ENCODE data around the gene SPAG16. TPM values are rescaled to one million over a fixed set of nuclear protein-coding genes. Genes with fewer than 3 reads are reported as not detected.

Gene SPAG16
- total and polyA plus RNA-seq, 3 donors from 2014 or later, result 69.7 to 111 (median 80.7) TPM

GRCh38 chr2:214138779-214139178, 854.5 kb downstream of the SPAG16 start:
- Histone ChIP-seq H3K4me3 (no peak overlapping the region), H3K9me3 (no peaks in the 10 kb centered on the region), H3K36me3 (ENCODE audit: low read depth, missing control alignments) (no peaks in the 10 kb centered on the region), H3K27me3 (no peaks in the 10 kb centered on the region), H3K27ac (no peak overlapping the region), H3K4me1 (no peaks in the 10 kb centered on the region)
- TF ChIP-seq CTCF (IDR thresholded peaks at IDR 0.05) (no peak), POLR2A (IDR thresholded peaks at IDR 0.05) (no peak)
- DNase-seq, result no peak
- intact Hi-C loops (cut with DNase I; ENCODE audit: low total_unique reads), result no loop called here

- TF ChIP-seq CTCF (IDR thresholded peaks at IDR 0.05), result no peak
- Histone ChIP-seq H3K4me1 (no peaks in the 10 kb centered on the region), H3K27me3 (no peaks in the 10 kb centered on the region), H3K27ac (no peak overlapping the region), H3K4me3 (no peak overlapping the region), H3K36me3 (ENCODE audit: low read depth, missing control alignments) (no peaks in the 10 kb centered on the region), H3K9me3 (no peaks in the 10 kb centered on the region)
- intact Hi-C loops (cut with DNase I; ENCODE audit: low total_unique reads), result no loop called here
- WGBS, 2 donors, result 71 to 73% methylated on average over 3 of the region's 3 CpGs
- no peak for DNase-seq
These were observed 855.5 kb downstream of the SPAG16 start for GRCh38 chr2:214139630-214140284.

- Histone ChIP-seq H3K9me3 (no peaks in the 10 kb centered on the region), H3K36me3 (ENCODE audit: low read depth, missing control alignments) (no peaks in the 10 kb centered on the region), H3K4me1 (no peaks in the 10 kb centered on the region), H3K4me3 (no peak overlapping the region), H3K27me3 (no peaks in the 10 kb centered on the region), H3K27ac (no peak overlapping the region)
- no peak for DNase-seq
- intact Hi-C loops (cut with DNase I; ENCODE audit: low total_unique reads), result no loop called here
- no peak for TF ChIP-seq CTCF (IDR thresholded peaks at IDR 0.05)
- no peak for TF ChIP-seq POLR2A (IDR thresholded peaks at IDR 0.05)
- 88 to 95% methylated on average over 1 of the region's 1 CpG for WGBS, 2 donors
These were observed 872.7 kb downstream of the SPAG16 start for GRCh38 chr2:214156971-214157370.

GRCh38 chr2:214158851-214159250, 874.6 kb downstream of the SPAG16 start:
- 91 to 98% methylated on average over 1 of the region's 1 CpG for WGBS, 2 donors

More at GRCh38 chr2:214158851-214159250, 874.6 kb downstream of the SPAG16 start:
- Histone ChIP-seq H3K4me1 (no peaks in the 10 kb centered on the region), H3K27me3 (no peaks in the 10 kb centered on the region), H3K27ac (no peak overlapping the region), H3K9me3 (no peaks in the 10 kb centered on the region), H3K36me3 (ENCODE audit: low read depth, missing control alignments) (no peaks in the 10 kb centered on the region), H3K4me3 (no peak overlapping the region)
- TF ChIP-seq CTCF (IDR thresholded peaks at IDR 0.05) (no peak), POLR2A (IDR thresholded peaks at IDR 0.05) (no peak)
- intact Hi-C loops (cut with DNase I; ENCODE audit: low total_unique reads), result no loop called here
- no peak for DNase-seq

All from testis (tissue), 3 donors.